ENCODE data around the gene ATF3.

Gene ATF3

GRCh38 chr1:212586206-212587015 lies 22.1 kb upstream of the ATF3 start:
- Histone ChIP-seq H3K4me2 (ENCODE audit: insufficient read depth, low read length) (no peak overlapping the region), H3K4me3 (ENCODE audit: low read depth in 1 of 2, low read length in 2 of 2) (no peak overlapping the region), H2AFZ (ENCODE audit: low read depth, low read length) (no peak overlapping the region), H4K20me1 (ENCODE audit: insufficient read depth, low read length) (no peaks in the 10 kb centered on the region), H3K9me3 (ENCODE audit: insufficient read depth, low read length, severe bottlenecking) (no peaks in the 10 kb centered on the region), H3K4me1 (ENCODE audit: insufficient read depth, low read length) (no peaks in the 10 kb centered on the region), H3K27me3 (ENCODE audit: insufficient read depth, low read length, poor library complexity) (peaks cover 16% of the 10 kb centered on the region), H3K27ac (ENCODE audit: low read length) (no peak overlapping the region), H3K36me3 (ENCODE audit: insufficient read depth, low read length) (no peaks in the 10 kb centered on the region), H3K79me2 (ENCODE audit: insufficient read depth, low read length) (no peaks in the 10 kb centered on the region), H3K9ac (ENCODE audit: low read depth, low read length) (no peak overlapping the region)
- TF ChIP-seq EZH2 (IDR thresholded peaks at IDR 0.05; ENCODE audit: borderline replicate concordance, low read depth, low read length, severe bottlenecking) (no peak), CTCF (IDR thresholded peaks at IDR 0.05; ENCODE audit: borderline replicate concordance, extremely low read depth, low read length, poor library complexity, severe bottlenecking) (no peak)
- DNase-seq (no peak), ATAC-seq (ENCODE audit: insufficient read depth, low read depth) (no peak)

GRCh38 chr1:212587016-212587887 lies 21.3 kb upstream of the ATF3 start:
- Histone ChIP-seq H2AFZ (ENCODE audit: low read depth, low read length) (no peak overlapping the region), H3K9ac (ENCODE audit: low read depth, low read length) (no peak overlapping the region), H3K27me3 (ENCODE audit: insufficient read depth, low read length, poor library complexity) (peaks cover 13% of the 10 kb centered on the region), H4K20me1 (ENCODE audit: insufficient read depth, low read length) (no peaks in the 10 kb centered on the region), H3K9me3 (ENCODE audit: insufficient read depth, low read length, severe bottlenecking) (no peaks in the 10 kb centered on the region), H3K27ac (ENCODE audit: low read length) (no peak overlapping the region), H3K4me1 (ENCODE audit: insufficient read depth, low read length) (no peaks in the 10 kb centered on the region), H3K36me3 (ENCODE audit: insufficient read depth, low read length) (no peaks in the 10 kb centered on the region), H3K79me2 (ENCODE audit: insufficient read depth, low read length) (no peaks in the 10 kb centered on the region), H3K4me2 (ENCODE audit: insufficient read depth, low read length) (no peak overlapping the region), H3K4me3 (ENCODE audit: low read depth in 1 of 2, low read length in 2 of 2) (no peak overlapping the region)
- DNase-seq: no peak
- no peak for ATAC-seq (ENCODE audit: insufficient read depth, low read depth)
- no peak for TF ChIP-seq EZH2 (IDR thresholded peaks at IDR 0.05; ENCODE audit: borderline replicate concordance, low read depth, low read length, severe bottlenecking)
- TF ChIP-seq CTCF (IDR thresholded peaks at IDR 0.05; ENCODE audit: borderline replicate concordance, extremely low read depth, low read length, poor library complexity, severe bottlenecking): no peak

GRCh38 chr1:212587888-212588510 lies 20.6 kb upstream of the ATF3 start:
- Histone ChIP-seq H3K79me2 (ENCODE audit: insufficient read depth, low read length) (no peaks in the 10 kb centered on the region), H3K9me3 (ENCODE audit: insufficient read depth, low read length, severe bottlenecking) (no peaks in the 10 kb centered on the region), H3K4me1 (ENCODE audit: insufficient read depth, low read length) (no peaks in the 10 kb centered on the region), H3K4me2 (ENCODE audit: insufficient read depth, low read length) (no peak overlapping the region), H3K36me3 (ENCODE audit: insufficient read depth, low read length) (no peaks in the 10 kb centered on the region), H2AFZ (ENCODE audit: low read depth, low read length) (no peak overlapping the region), H4K20me1 (ENCODE audit: insufficient read depth, low read length) (no peaks in the 10 kb centered on the region), H3K27me3 (ENCODE audit: insufficient read depth, low read length, poor library complexity) (peaks cover 13% of the 10 kb centered on the region), H3K27ac (ENCODE audit: low read length) (no peak overlapping the region), H3K9ac (ENCODE audit: low read depth, low read length) (no peak overlapping the region), H3K4me3 (ENCODE audit: low read depth in 1 of 2, low read length in 2 of 2) (no peak overlapping the region)
- TF ChIP-seq CTCF (IDR thresholded peaks at IDR 0.05; ENCODE audit: borderline replicate concordance, extremely low read depth, low read length, poor library complexity, severe bottlenecking) (no peak), EZH2 (IDR thresholded peaks at IDR 0.05; ENCODE audit: borderline replicate concordance, low read depth, low read length, severe bottlenecking) (no peak)
- no peak for DNase-seq
- ATAC-seq (ENCODE audit: insufficient read depth, low read depth): no peak
